Measurements from ENCODE around the gene GOLGA6L2. TPM values are rescaled to one million over a fixed set of nuclear protein-coding genes. Genes with fewer than 3 reads are reported as not detected.

The GOLGA6L2 gene
- total RNA-seq (not detected), polyA plus RNA-seq (not detected), total RNA-seq (not detected)

GRCh38 chr15:23447107-23447500 lies at the start of gene GOLGA6L2:
GOLGA6L2 (minus strand) TSS chr15:23447243; CDS start chr15:23447181, 62 bp downstream.
- no peaks in the 10 kb centered on the region for H3K36me3 ChIP-seq (ENCODE audit: control insufficient read depth in 2 of 3, insufficient read depth in 3 of 3, low read length in 3 of 3)
- ATAC-seq (no peak), DNase-seq (no peak)
- no peak within 1 kb of the TSS for H3K27ac ChIP-seq (ENCODE audit: low read depth, low read length)
- Mint-ChIP-seq H3K27me3 (peaks cover 0 to 11% (median 0%) of the 10 kb centered on the region in 5 donors), H3K4me3 (no peak within 1 kb of the TSS), H3K27ac (no peak within 1 kb of the TSS), H3K9me3 (peaks cover 0 to 1% (median 0%) of the 10 kb centered on the region in 11 donors), H3K36me3 (no peaks in the 10 kb centered on the region), H3K4me1 (no peaks in the 10 kb centered on the region)
- H3K4me1 ChIP-seq (ENCODE audit: control insufficient read depth in 2 of 2, insufficient read depth in 2 of 2, low read length in 2 of 2) = no peaks in the 10 kb centered on the region
- intact Hi-C loops (cut with micrococcal nuclease) = no loop called here
- ChIA-PET POLR2A (no interaction called here), CTCF (no interaction called here)
- no peak within 1 kb of the TSS for H3K4me3 ChIP-seq (ENCODE audit: low read length)
- no peaks in the 10 kb centered on the region for H3K9me3 ChIP-seq (ENCODE audit: control insufficient read depth in 2 of 3, low read length in 3 of 3)
- H3K27me3 ChIP-seq (ENCODE audit: control insufficient read depth in 2 of 2, insufficient read depth in 2 of 2, low read length in 2 of 2) = no peaks in the 10 kb centered on the region

GRCh38 chr15:23484870-23485269 lies 37.8 kb upstream of the GOLGA6L2 start:
- Mint-ChIP-seq H3K4me1 (no peaks in the 10 kb centered on the region), H3K36me3 (no peaks in the 10 kb centered on the region), H3K27me3 (peaks cover 0 to 20% (median 13%) of the 10 kb centered on the region in 5 donors), H3K4me3 (no peak overlapping the region), H3K27ac (no peak overlapping the region), H3K9me3 (no peaks in the 10 kb centered on the region)
- intact Hi-C loops (cut with micrococcal nuclease) = no loop called here
- no peaks in the 10 kb centered on the region for H3K27me3 ChIP-seq (ENCODE audit: control insufficient read depth in 2 of 2, insufficient read depth in 2 of 2, low read length in 2 of 2)
- no peaks in the 10 kb centered on the region for H3K4me1 ChIP-seq (ENCODE audit: control insufficient read depth in 2 of 2, insufficient read depth in 2 of 2, low read length in 2 of 2)
- no peaks in the 10 kb centered on the region for H3K36me3 ChIP-seq (ENCODE audit: control insufficient read depth in 2 of 3, insufficient read depth in 3 of 3, low read length in 3 of 3)
- DNase-seq (no peak), ATAC-seq (no peak)
- no peak overlapping the region for H3K4me3 ChIP-seq (ENCODE audit: low read length)
- H3K27ac ChIP-seq (ENCODE audit: low read depth, low read length) = no peak overlapping the region
- ChIA-PET POLR2A (no interaction called here), CTCF (no interaction called here)
- H3K9me3 ChIP-seq (ENCODE audit: control insufficient read depth in 2 of 3, low read length in 3 of 3) = no peaks in the 10 kb centered on the region

- intact Hi-C loops (cut with micrococcal nuclease) = no loop called here
- H3K9me3 ChIP-seq (ENCODE audit: control insufficient read depth in 2 of 3, low read length in 3 of 3) = no peaks in the 10 kb centered on the region
- H3K27me3 Mint-ChIP-seq = peaks cover 0 to 20% (median 13%) of the 10 kb centered on the region in 5 donors
- ATAC-seq (no peak), DNase-seq (no peak)
- H3K4me1 Mint-ChIP-seq = no peaks in the 10 kb centered on the region
- H3K27ac Mint-ChIP-seq = no peak overlapping the region
- H3K4me1 ChIP-seq (ENCODE audit: control insufficient read depth in 2 of 2, insufficient read depth in 2 of 2, low read length in 2 of 2) = no peaks in the 10 kb centered on the region
- ChIA-PET POLR2A (no interaction called here), CTCF (no interaction called here)
- H3K9me3 Mint-ChIP-seq = no peaks in the 10 kb centered on the region
- no peak overlapping the region for H3K4me3 Mint-ChIP-seq
- H3K36me3 ChIP-seq (ENCODE audit: control insufficient read depth in 2 of 3, insufficient read depth in 3 of 3, low read length in 3 of 3) = no peaks in the 10 kb centered on the region
- H3K27me3 ChIP-seq (ENCODE audit: control insufficient read depth in 2 of 2, insufficient read depth in 2 of 2, low read length in 2 of 2) = no peaks in the 10 kb centered on the region
- no peaks in the 10 kb centered on the region for H3K36me3 Mint-ChIP-seq
- H3K27ac ChIP-seq (ENCODE audit: low read depth, low read length) = no peak overlapping the region
- no peak overlapping the region for H3K4me3 ChIP-seq (ENCODE audit: low read length)
Observed at GRCh38 chr15:23483821-23484299, 36.8 kb upstream of the GOLGA6L2 start.

GRCh38 chr15:23482764-23483489 lies 35.9 kb upstream of the GOLGA6L2 start:
- no peaks in the 10 kb centered on the region for H3K9me3 ChIP-seq (ENCODE audit: control insufficient read depth in 2 of 3, low read length in 3 of 3)
- Mint-ChIP-seq H3K36me3 (no peaks in the 10 kb centered on the region), H3K9me3 (no peaks in the 10 kb centered on the region), H3K4me3 (no peak overlapping the region), H3K4me1 (no peaks in the 10 kb centered on the region), H3K27ac (no peak overlapping the region), H3K27me3 (peaks cover 0 to 20% (median 13%) of the 10 kb centered on the region in 5 donors)
- CTCF ChIA-PET = no interaction called here
- ATAC-seq (no peak), DNase-seq (no peak)
- no peaks in the 10 kb centered on the region for H3K27me3 ChIP-seq (ENCODE audit: control insufficient read depth in 2 of 2, insufficient read depth in 2 of 2, low read length in 2 of 2)
- intact Hi-C loops (cut with micrococcal nuclease) = no loop called here
- H3K4me1 ChIP-seq (ENCODE audit: control insufficient read depth in 2 of 2, insufficient read depth in 2 of 2, low read length in 2 of 2) = no peaks in the 10 kb centered on the region
- no peak overlapping the region for H3K27ac ChIP-seq (ENCODE audit: low read depth, low read length)
- H3K36me3 ChIP-seq (ENCODE audit: control insufficient read depth in 2 of 3, insufficient read depth in 3 of 3, low read length in 3 of 3) = no peaks in the 10 kb centered on the region
- no peak overlapping the region for H3K4me3 ChIP-seq (ENCODE audit: low read length)
- POLR2A ChIA-PET = no interaction called here

DNA sequence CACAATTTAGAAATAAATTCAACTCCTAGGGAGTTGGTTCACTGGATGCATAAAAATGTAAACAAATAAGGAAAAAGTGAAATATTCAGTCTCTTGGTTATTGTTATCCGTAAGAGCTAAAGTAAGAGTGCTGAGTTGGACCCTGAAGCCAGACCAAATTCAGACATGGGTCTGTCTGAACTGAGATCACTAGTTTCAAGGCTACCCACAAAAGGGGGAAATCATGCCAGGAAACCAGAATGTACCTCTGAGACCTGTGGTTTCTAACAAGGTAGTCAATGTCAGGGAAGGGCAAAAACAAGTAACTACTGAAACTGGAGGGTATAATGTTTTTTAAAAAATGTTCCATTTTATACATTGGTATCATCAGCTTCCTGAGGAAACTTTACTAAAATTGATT lies 35.2 kb upstream of the GOLGA6L2 start:
- POLR2A ChIA-PET = no interaction called here
- Mint-ChIP-seq H3K36me3 (no peaks in the 10 kb centered on the region), H3K4me1 (no peaks in the 10 kb centered on the region), H3K9me3 (no peaks in the 10 kb centered on the region), H3K27me3 (peaks cover 0 to 20% (median 13%) of the 10 kb centered on the region in 5 donors), H3K27ac (no peak overlapping the region), H3K4me3 (no peak overlapping the region)
- Histone ChIP-seq H3K27ac (ENCODE audit: low read depth, low read length) (no peak overlapping the region), H3K27me3 (ENCODE audit: control insufficient read depth in 2 of 2, insufficient read depth in 2 of 2, low read length in 2 of 2) (no peaks in the 10 kb centered on the region), H3K4me3 (ENCODE audit: low read length) (no peak overlapping the region), H3K4me1 (ENCODE audit: control insufficient read depth in 2 of 2, insufficient read depth in 2 of 2, low read length in 2 of 2) (no peaks in the 10 kb centered on the region), H3K9me3 (ENCODE audit: control insufficient read depth in 2 of 3, low read length in 3 of 3) (no peaks in the 10 kb centered on the region), H3K36me3 (ENCODE audit: control insufficient read depth in 2 of 3, insufficient read depth in 3 of 3, low read length in 3 of 3) (no peaks in the 10 kb centered on the region)
- ATAC-seq (no peak), DNase-seq (no peak)
- CTCF ChIA-PET = no interaction called here
- intact Hi-C loops (cut with micrococcal nuclease) = no loop called here

GRCh38 chr15:23477920-23478319 lies 30.9 kb upstream of the GOLGA6L2 start:
- DNase-seq (no peak), ATAC-seq (no peak)
- Histone ChIP-seq H3K27me3 (ENCODE audit: control insufficient read depth in 2 of 2, insufficient read depth in 2 of 2, low read length in 2 of 2) (no peaks in the 10 kb centered on the region), H3K4me1 (ENCODE audit: control insufficient read depth in 2 of 2, insufficient read depth in 2 of 2, low read length in 2 of 2) (no peaks in the 10 kb centered on the region), H3K27ac (ENCODE audit: low read depth, low read length) (no peak overlapping the region), H3K4me3 (ENCODE audit: low read length) (no peak overlapping the region), H3K36me3 (ENCODE audit: control insufficient read depth in 2 of 3, insufficient read depth in 3 of 3, low read length in 3 of 3) (no peaks in the 10 kb centered on the region), H3K9me3 (ENCODE audit: control insufficient read depth in 2 of 3, low read length in 3 of 3) (no peaks in the 10 kb centered on the region)
- intact Hi-C loops (cut with micrococcal nuclease) = no loop called here
- ChIA-PET CTCF (no interaction called here), POLR2A (no interaction called here)
- Mint-ChIP-seq H3K36me3 (no peaks in the 10 kb centered on the region), H3K27me3 (peaks cover 0 to 7% (median 5%) of the 10 kb centered on the region in 5 donors), H3K4me1 (no peaks in the 10 kb centered on the region), H3K9me3 (no peaks in the 10 kb centered on the region), H3K27ac (no peak overlapping the region), H3K4me3 (no peak overlapping the region)

DNA sequence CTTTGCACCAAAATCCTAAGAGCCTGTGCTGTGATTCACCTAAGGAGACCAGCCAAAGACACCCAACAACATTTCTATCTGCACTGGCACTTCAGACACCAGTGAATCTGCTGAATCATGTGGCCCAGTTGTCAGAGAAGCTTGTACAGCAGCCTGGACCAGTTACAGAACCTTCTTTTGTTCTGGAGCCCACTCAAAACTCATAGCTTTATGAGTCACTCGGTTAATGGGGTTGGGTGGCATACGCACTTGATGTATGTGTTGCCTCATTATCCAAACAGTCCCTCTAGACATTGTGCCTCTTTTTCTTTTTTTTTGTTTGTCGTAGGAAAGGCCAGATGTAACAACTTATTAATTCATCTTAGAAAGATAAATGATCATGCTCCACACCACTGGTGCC lies 25.6 kb upstream of the GOLGA6L2 start:
- Histone ChIP-seq H3K9me3 (ENCODE audit: control insufficient read depth in 2 of 3, low read length in 3 of 3) (no peaks in the 10 kb centered on the region), H3K27ac (ENCODE audit: low read depth, low read length) (no peak overlapping the region), H3K27me3 (ENCODE audit: control insufficient read depth in 2 of 2, insufficient read depth in 2 of 2, low read length in 2 of 2) (no peaks in the 10 kb centered on the region), H3K36me3 (ENCODE audit: control insufficient read depth in 2 of 3, insufficient read depth in 3 of 3, low read length in 3 of 3) (no peaks in the 10 kb centered on the region), H3K4me1 (ENCODE audit: control insufficient read depth in 2 of 2, insufficient read depth in 2 of 2, low read length in 2 of 2) (no peaks in the 10 kb centered on the region), H3K4me3 (ENCODE audit: low read length) (no peak overlapping the region)
- DNase-seq (no peak), ATAC-seq (no peak)
- CTCF ChIA-PET = no interaction called here
- POLR2A ChIA-PET = no interaction called here
- H3K36me3 Mint-ChIP-seq = no peaks in the 10 kb centered on the region
- H3K4me3 Mint-ChIP-seq = no peak overlapping the region
- H3K9me3 Mint-ChIP-seq = no peaks in the 10 kb centered on the region
- H3K27ac Mint-ChIP-seq = no peak overlapping the region
- H3K27me3 Mint-ChIP-seq = peaks cover 0 to 5% (median 0%) of the 10 kb centered on the region in 5 donors
- no peaks in the 10 kb centered on the region for H3K4me1 Mint-ChIP-seq
- intact Hi-C loops (cut with micrococcal nuclease) = no loop called here

All from naive thymus-derived CD4-positive, alpha-beta T cell (primary cell).